ENCODE results near the gene PLIN4.

GRCh38 chr19:4455719-4456475 lies 62.4 kb downstream of the PLIN4 start:
- TF ChIP-seq CTCF (conservative IDR thresholded peaks at IDR 0.05; ENCODE audit: low read length), result no peak
- TF ChIP-seq EZH2phosphoT487 (IDR thresholded peaks at IDR 0.05; ENCODE audit: borderline replicate concordance, low read depth, low read length), result no peak
